Cardiac muscle cell (in vitro differentiated cells and primary cell): ENCODE measurements around the gene NXF1. TPM values are rescaled to one million over a fixed set of nuclear protein-coding genes. Genes with fewer than 3 reads are reported as not detected.
A peak's percentile ranks its signal among the peaks of the same experiment; 100 is the strongest.
"Not testable (repeated sequence)": the region's sequence is repeated elsewhere in the genome, so short reads cannot be mapped to it uniquely, and the experiment has no call there.

Source experiments
- DNase-seq, 2 donors: peaks; one replicate each; pipeline versions ENCODE4 v3.0.0 to v3.0.0-alpha.2; 2010 to 2017; ENCODE audit warnings: low read depth in 1 of 2, low spot score in 1 of 2
- H3K27ac ChIP-seq: fragments of 200-600 bp; sonication (generic); 2 replicates; pipeline ENCODE4 v1.5.1; 2016
- H3K27me3 ChIP-seq: fragments of 200-600 bp; sonication (generic); 2 replicates; pipeline ENCODE4 v1.6.0; 2016; ENCODE audit warnings: control low read depth
- H3K36me3 ChIP-seq: fragments of 200-600 bp; sonication (generic); 2 replicates; pipeline ENCODE4 v1.5.1; 2016; ENCODE audit warnings: control low read depth
- H3K4me1 ChIP-seq: fragments of 200-600 bp; sonication (generic); 2 replicates; pipeline ENCODE4 v1.8.1; 2017; ENCODE audit warnings: low read depth, mild to moderate bottlenecking, mixed run types
- H3K4me3 ChIP-seq: fragments of 200-600 bp; sonication (generic); 2 replicates; pipeline ENCODE4 v1.5.1; 2016; ENCODE audit warnings: mild to moderate bottlenecking
- H3K9me3 ChIP-seq: fragments of 200-600 bp; sonication (generic); 2 replicates; pipeline ENCODE4 v1.5.1; 2017; ENCODE audit warnings: low read depth, mild to moderate bottlenecking, control low read depth
- polyA plus RNA-seq: library from polyadenylated mRNA; unstranded; fragments of >200 nt; fragmentation: Nextera tagmentation; extraction: Ambion mirVana; gene quantifications from 2 replicates; pipeline ENCODE4 v1.2.1, GENCODE V29; 2016
- total RNA-seq: library from RNA; depleted of rRNA; stranded (reverse); fragments of >200 nt; gene quantifications from 2 replicates; pipeline ENCODE4 v1.2.3, GENCODE V29; 2016
- TF ChIP-seq, protein P1 (sequence below): IDR thresholded peaks from 2 replicates; pipeline ENCODE4 v1.5.1; 2012; ENCODE audit warnings: low read depth, mild to moderate bottlenecking, low read length

The NXF1 gene
- total and polyA plus RNA-seq, 2 experiments from 2014 or later, result 60.7 to 127 TPM

DNA sequence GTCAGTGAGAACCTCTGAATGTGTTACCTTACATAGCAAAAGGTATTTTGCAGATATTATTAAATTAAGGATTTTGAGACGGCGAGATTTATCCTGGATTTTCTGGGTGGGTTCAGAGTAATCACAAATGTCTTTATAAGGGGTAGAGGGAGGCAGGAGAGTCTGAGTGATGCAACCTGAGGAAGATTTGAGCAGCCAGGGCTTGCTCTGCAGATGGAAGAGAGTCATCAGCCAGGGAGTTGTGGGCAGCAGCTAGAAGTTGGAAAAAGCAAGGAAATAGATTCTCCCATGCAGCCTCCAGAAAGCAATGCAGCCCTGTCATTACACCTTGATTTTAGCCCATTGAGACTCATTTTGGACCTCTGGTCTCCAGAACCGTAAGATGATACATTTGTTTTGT, 38.2 kb upstream of the NXF1 start:
- Histone ChIP-seq H3K4me3 (no peak overlapping the region), H3K36me3 (no peaks in the 10 kb centered on the region), H3K9me3 (no peaks in the 10 kb centered on the region), H3K27ac (no peak overlapping the region), H3K4me1 (peaks cover 9% of the 10 kb centered on the region), H3K27me3 (no peaks in the 10 kb centered on the region)
- no peak for DNase-seq
- TF ChIP-seq, protein P1, sequence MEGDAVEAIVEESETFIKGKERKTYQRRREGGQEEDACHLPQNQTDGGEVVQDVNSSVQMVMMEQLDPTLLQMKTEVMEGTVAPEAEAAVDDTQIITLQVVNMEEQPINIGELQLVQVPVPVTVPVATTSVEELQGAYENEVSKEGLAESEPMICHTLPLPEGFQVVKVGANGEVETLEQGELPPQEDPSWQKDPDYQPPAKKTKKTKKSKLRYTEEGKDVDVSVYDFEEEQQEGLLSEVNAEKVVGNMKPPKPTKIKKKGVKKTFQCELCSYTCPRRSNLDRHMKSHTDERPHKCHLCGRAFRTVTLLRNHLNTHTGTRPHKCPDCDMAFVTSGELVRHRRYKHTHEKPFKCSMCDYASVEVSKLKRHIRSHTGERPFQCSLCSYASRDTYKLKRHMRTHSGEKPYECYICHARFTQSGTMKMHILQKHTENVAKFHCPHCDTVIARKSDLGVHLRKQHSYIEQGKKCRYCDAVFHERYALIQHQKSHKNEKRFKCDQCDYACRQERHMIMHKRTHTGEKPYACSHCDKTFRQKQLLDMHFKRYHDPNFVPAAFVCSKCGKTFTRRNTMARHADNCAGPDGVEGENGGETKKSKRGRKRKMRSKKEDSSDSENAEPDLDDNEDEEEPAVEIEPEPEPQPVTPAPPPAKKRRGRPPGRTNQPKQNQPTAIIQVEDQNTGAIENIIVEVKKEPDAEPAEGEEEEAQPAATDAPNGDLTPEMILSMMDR, result no peak

DNA sequence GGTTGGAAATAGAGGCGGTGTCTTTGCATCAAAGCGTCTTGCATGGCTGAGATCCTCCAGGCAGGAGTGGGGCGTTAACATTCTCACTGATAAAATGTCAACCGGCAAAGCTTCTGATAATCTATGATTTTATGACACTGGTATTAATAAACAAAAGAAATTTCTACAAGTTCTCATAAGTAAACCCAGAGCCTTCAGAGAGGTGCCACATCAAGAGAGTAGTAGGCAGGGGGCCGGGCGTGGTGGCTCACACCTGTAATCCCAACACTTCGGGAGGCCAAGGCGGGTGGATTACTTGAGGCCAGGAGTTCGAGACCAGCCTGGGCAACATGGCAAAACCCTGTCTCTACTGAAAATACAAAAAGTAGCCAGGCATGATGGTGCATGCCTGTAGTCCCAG, 37.7 kb upstream of the NXF1 start:
- H3K9me3 ChIP-seq, DNase-seq, H3K4me3 ChIP-seq, H3K27me3 ChIP-seq, H3K4me1 ChIP-seq, H3K36me3 ChIP-seq: not testable (repeated sequence)
- peak overlapping the region; percentile 99 for H3K27ac ChIP-seq

DNA sequence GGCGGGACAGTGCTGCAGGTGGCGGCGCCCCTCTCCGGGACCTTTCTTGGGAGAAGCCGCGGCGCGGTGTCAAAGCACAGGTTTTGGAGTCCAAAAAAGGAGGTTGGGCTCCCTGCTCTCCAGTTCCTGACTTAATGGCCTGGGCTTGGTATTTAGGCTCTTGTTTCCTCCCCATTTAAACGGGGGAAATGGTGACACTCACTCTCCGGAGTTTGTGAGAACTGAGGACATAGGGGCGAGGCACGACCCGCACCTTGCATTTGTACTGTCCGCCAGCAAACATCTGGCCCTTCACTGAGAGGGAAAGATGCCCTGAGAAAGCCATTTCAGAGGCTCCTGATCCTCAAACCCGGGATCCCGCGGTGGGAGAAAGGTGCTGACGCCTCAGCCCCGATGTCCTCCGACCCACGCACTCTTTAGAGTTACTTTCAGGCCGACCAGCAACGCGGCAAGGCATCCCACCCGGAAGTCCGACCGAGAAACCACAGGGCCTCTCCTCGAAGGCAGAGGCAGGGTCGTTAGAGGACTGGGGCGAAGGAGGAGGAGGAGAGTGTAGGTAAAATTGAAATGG, 37.0 kb upstream of the NXF1 start:
- DNase-seq, result peak; percentile 27 to 43
- Histone ChIP-seq H3K36me3 (no peaks in the 10 kb centered on the region), H3K27me3 (no peaks in the 10 kb centered on the region), H3K9me3 (no peaks in the 10 kb centered on the region), H3K27ac (peak overlapping the region; percentile 99), H3K4me1 (peaks cover 9% of the 10 kb centered on the region), H3K4me3 (peak overlapping the region; percentile 17)
- TF ChIP-seq, protein P1, result no peak

DNA sequence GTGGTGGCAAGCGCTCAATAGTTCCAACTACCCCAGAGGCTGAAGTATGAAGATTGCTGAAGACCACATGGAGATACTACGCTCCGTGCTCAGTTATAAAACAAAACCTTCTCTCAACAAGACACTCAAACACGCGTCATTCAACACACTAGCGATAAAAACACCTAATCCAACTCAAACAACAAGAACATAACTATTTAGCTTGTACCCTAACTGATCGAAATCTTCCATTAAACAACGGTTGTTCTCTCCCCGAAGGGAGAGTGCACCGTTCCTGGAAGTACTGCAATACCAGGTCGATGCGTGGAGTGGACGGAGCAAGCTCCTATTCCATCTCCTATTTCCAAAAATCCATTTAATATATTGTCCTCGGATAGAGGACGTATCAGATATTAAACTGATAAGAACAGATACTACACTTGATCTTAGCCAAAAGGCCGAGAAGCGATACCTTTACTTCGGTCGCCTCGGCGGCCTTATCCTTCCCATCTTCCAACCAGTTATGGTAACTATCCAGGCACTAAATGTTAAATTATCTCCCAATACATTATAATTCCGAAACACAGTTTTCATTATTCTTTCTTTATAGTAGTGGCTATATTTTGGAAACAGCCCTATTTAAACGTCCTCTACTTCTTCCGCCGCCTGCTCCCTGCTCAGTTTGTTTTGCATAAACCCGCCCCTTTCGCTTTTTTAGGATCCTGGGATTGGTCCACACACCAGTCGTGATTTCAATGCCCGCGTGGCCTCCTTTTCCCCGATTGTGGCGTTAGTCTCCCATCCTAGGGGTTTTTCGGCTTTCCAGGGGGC, 36.3 kb upstream of the NXF1 start:
- DNase-seq, result peak; percentile 94 to 99
- peak overlapping the region; percentile 99 for H3K27ac ChIP-seq
- TF ChIP-seq, protein P1, result no peak
- H3K4me3 ChIP-seq, result peak overlapping the region; percentile 17
- H3K36me3 ChIP-seq, result no peaks in the 10 kb centered on the region
- H3K4me1 ChIP-seq, result peaks cover 9% of the 10 kb centered on the region
- H3K9me3 ChIP-seq, result no peaks in the 10 kb centered on the region
- no peaks in the 10 kb centered on the region for H3K27me3 ChIP-seq

DNA sequence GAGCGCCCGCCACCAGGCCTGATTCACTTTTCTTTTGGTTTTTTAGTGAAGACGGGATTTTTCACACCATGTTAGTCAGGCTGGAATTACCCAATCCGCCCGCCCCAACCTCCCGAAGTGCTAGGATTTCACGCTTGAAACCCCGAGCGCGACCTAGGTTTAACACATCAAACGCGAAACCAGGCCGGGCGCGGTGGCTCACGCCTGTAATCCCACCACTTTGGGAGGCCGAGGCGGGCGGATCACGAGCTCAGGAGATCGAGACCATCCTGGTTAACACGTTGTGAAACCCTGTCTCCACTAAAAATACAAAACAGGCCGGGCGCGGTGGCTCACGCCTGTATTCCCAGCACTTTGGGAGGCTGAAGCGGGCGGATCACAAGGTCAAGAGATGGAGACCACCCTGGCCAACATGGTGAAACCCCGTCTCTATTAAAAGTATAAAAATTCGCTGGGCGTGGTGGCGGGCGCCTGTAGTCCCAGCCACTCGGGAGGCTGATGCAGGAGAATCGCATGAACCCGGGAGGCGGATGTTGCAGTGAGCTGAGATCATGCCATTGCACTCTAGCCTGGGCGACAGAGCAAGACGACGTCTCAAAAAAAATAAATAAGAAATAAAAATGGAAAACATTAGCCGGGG, 35.6 kb upstream of the NXF1 start:
- not testable (repeated sequence) for H3K36me3 ChIP-seq, H3K27me3 ChIP-seq, H3K4me1 ChIP-seq, H3K9me3 ChIP-seq
- H3K4me3 ChIP-seq, result peak overlapping the region; percentile 95
- DNase-seq, result peak; percentile 75 to 81
- peak overlapping the region; percentile 99 for H3K27ac ChIP-seq

DNA sequence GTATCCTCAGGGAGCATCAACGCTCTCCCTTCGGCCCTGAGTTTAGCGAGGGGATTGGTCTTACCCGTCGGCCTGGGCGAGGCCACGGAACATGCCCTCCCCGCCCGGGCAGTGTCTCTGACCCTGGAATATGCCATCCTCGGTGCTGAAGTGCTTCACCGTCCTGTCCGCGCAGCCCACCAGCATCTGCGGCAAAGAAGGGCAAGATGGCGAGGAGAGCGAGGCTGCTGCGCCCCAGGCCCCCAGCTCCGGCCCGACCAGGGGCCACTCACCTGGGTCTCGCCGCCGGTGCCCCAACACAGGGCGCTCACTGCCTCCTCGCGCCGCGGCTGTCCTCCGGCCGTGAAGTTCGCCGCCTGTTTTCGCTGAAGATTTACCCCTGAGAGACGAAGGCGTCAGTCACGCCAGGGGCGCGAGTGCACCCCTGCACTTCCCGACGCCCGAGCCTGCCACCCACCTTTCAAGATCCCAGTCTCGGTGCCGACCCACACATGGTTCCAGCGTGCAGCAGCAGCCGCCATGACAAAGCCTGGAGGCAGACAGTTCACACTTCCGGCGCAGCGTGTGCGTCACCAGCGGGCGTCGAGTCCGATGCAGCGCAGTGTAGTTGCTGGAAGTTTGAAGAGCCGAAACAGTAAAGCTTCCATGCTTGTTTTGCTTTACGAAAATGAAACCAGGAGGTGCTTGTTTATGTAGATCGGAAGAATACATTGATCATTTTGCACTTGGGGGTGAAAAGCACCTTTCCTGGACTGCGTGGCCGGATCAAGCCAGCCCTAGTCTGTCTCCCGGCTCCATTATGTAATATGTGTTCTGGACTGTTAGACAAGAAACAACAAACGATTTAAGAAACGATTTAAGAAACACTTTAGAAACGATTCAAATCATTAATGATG, 34.1 kb upstream of the NXF1 start, which contains the start of gene WDR74:
WDR74 (minus strand) TSS at position 541 of the 896 bp plus-strand sequence; CDS start at position 521, 20 bp downstream.
- peak; percentile 95 for DNase-seq
- Histone ChIP-seq H3K4me1 (peaks cover 9% of the 10 kb centered on the region), H3K36me3 (no peaks in the 10 kb centered on the region), H3K9me3 (no peaks in the 10 kb centered on the region), H3K27me3 (no peaks in the 10 kb centered on the region), H3K4me3 (peak within 1 kb of the TSS; percentile 95), H3K27ac (peak within 1 kb of the TSS; percentile 99)
- TF ChIP-seq, protein P1, result no peak
